Hepatic stellate cell (primary cell): ENCODE measurements around the gene SCUBE1.

Source experiments
- DNase-seq: peaks from one replicate; pipeline ENCODE4 v3.0.0; 2011; ENCODE audit warnings: low spot score

SCUBE1 gene

DNA sequence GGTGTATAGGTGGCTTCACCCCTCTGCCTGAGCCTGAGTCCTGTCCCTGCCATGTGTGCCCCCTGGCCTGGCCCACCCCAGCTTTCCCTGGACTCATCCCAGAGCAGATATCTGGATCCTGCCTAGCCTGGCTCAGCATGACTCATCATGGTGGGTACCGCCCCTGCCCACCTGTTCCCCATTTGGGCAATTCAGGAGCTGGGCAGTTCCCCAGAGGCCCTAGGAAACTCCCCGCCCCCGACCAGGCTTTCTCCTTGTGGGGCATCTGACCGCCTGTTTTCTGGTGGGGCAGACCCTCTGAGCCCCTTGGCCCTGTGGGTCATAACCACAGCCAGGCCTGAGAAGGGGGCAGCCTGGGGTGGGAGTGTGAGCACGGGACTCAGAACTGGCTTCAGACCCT is 187.4 kb downstream of the SCUBE1 start:
- no peak for DNase-seq

GRCh38 chr22:43154887-43155536 is 188.2 kb downstream of the SCUBE1 start:
- DNase-seq: no peak

GRCh38 chr22:43153899-43154298 is 189.3 kb downstream of the SCUBE1 start:
- no peak for DNase-seq

DNA sequence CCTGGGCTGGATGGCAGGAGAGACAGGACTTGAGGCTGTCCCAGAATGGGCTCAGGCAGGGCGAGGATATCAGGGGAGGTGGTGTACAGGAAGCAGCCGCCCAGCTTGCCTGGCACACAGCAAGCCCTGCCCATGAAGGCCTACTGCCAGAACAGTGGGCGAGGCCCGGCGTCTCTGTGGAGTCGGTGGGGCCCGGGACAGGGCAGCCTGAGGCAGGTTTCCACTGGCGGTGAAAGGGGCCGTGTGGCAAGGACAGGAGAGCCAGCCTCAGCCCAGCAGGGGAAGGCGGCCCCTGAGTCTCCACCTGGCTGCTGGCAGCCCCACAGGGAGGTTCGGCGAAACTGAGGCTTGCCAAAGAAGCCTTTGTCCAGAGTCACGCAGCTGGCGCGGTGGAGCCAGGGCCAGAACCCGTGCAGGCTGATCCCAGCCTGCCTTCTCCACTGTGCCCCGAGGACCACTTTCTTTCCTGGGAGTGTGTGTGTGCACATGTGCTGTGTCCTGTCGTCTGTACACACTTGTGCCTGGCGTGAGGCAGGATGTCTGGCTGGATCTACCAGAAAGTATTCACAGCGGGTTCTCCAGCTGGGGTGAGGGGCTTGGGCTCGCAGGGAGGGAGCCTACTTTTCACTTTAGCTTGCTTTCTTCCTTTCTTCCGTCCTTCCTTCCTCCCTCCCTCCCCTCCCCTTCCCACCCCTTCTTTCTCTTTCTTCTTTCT is 190.7 kb downstream of the SCUBE1 start:
- peak; percentile 67 for DNase-seq

- no peak for DNase-seq
These were observed 191.2 kb downstream of the SCUBE1 start for GRCh38 chr22:43152003-43152356.

DNA sequence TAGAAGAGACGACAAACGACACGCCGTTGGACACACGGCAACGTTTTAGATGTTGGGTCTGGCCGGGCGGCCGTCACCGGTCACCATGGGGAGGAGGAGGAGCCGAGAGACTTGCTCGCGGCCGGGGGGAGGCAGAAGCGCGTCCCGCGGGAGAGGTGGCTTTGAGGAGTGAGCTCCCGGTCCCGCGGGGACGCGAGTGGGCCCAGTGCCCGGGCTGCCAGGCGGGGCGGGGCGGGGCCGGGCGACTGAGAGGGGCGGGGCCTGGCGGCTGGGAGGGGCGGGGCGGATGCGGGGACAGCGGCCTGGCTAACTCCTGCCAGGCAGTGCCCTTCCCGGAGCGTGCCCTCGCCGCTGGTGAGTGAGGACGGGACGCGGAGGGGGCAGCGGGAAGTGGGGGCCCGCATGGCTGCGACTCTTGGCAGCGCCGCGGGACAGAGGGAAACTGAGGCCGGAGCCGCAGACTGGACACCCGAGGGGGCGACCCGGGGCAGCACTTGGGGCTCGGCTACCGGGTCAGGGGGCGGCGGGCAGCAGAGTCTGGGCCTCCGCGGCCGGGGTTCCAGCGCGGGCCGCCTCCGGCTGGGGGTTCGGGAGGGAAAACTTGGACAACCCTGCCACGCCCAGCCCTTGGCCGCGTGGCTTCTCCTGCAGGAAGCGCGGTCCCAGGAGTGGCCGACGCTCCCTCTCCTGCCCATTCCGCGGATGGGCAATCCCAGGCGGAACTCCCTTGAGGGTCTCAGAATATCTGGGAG is 191.7 kb downstream of the SCUBE1 start, which contains the start of gene TSPO:
TSPO (plus strand) TSS at position 309 of the 752 bp plus-strand sequence. CDS start 7,680 bp downstream, outside the sequence.
- peak; percentile 85 for DNase-seq

DNA sequence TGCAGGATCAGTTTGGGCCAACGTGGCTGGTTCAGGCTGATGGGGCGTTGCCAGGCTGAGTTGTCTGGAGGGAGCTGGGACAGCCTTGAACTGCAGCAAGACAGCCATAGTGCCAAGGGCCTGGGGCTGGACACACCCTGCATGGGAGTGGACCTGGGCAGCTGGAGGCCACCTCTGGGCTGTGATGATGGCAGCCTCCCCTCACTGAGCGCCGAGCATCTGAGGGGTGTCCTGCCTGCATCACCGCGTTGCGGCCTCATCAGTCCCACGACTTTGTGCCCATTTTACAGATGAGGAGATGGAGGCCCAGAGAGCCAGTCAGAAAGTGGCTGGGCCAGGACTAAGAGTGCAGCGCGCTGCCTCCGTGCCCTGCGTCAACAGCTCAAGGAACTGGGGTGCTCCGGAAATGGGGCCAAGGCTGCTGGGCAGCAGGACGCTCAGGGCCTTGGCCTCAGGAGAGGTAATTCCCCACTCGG is 192.4 kb downstream of the SCUBE1 start:
- no peak for DNase-seq

GRCh38 chr22:43148581-43148980 is 194.6 kb downstream of the SCUBE1 start:
- no peak for DNase-seq

DNA sequence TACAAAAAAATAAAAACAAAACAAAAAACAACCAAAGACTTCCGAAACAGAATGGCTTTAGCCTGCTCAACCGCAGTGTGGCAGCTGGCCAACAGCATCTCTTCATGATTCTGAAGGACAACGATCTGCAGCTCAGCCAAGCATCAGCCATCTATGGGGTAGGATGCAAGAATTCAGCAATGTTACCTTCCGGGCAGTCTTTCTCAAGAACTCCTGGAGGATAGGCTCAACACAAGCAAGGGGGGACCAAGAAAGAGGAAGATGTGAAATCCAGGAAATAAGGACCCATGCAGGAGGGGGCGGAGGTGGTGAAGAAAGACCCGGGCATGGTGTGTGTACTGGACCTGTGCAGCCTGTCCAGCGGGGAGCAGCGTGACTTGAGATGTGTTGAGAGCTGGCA is 195.4 kb downstream of the SCUBE1 start:
- no peak for DNase-seq
